H1 (cell line): ENCODE data around the gene ITGA8. TPM values are rescaled to one million over a fixed set of nuclear protein-coding genes. Genes with fewer than 3 reads are reported as not detected.

Experiments used
- CTCF ChIA-PET: fragments of 300-600 bp; sonication (Branson Sonifier 250); formaldehyde crosslinking; loops from one replicate; lab custom pipeline; 2021; ENCODE audit not compliant: partially characterized antibody; lab: Charles Lee
- POLR2A ChIA-PET: fragments of 300-600 bp; sonication (Branson Sonifier 250); formaldehyde crosslinking; loops from one replicate; lab custom pipeline; 2021; ENCODE audit warnings: inconsistent platforms; ENCODE audit not compliant: partially characterized antibody; lab: Charles Lee
- DNase-seq, 2 experiments: peaks; one replicate each; pipeline versions ENCODE4 v3.0.0 to v3.0.0-alpha.2; 2010 to 2022; ENCODE audit warnings: low spot score in 2 of 2, low read depth in 1 of 2, mixed read lengths in 1 of 2
- FAIRE-seq: peaks from 2 replicates; lab custom pipeline; 2011; peaks lifted over from hg19 to GRCh38; lab: Jason Lieb, UNC
- H2AFZ ChIP-seq: 2 replicates; pipeline ENCODE4 v1.8.1; 2012; ENCODE audit warnings: low read length, inconsistent platforms
- H2AK5ac ChIP-seq: 2 replicates; pipeline ENCODE4 v1.6.1; 2013; ENCODE audit warnings: low read depth, low read length
- H2BK120ac ChIP-seq: replicated peaks from 2 replicates; pipeline ENCODE3; 2013; ENCODE audit warnings: low read depth, low read length, inconsistent platforms
- H2BK12ac ChIP-seq: 2 replicates; pipeline ENCODE4 v1.6.1; 2013; ENCODE audit warnings: low read depth, low read length
- H2BK15ac ChIP-seq: 2 replicates; pipeline ENCODE4 v1.6.1; 2013; ENCODE audit warnings: low read length
- H2BK20ac ChIP-seq: 2 replicates; pipeline ENCODE4 v1.6.1; 2013; ENCODE audit warnings: low read length
- H2BK5ac ChIP-seq: 2 replicates; pipeline ENCODE4 v1.6.1; 2013; ENCODE audit warnings: low read depth, low read length
- H3K14ac ChIP-seq: 2 replicates; pipeline ENCODE4 v1.6.1; 2013; ENCODE audit warnings: inconsistent platforms; ENCODE audit not compliant: insufficient read length
- H3K18ac ChIP-seq: 2 replicates; pipeline ENCODE4 v1.6.1; 2013; ENCODE audit warnings: low read length; ENCODE audit errors: extremely low read depth
- H3K23ac ChIP-seq: 2 replicates; pipeline ENCODE4 v1.6.1; 2013; ENCODE audit warnings: inconsistent platforms; ENCODE audit not compliant: insufficient read length
- H3K23me2 ChIP-seq: 2 replicates; pipeline ENCODE4 v1.6.1; 2013; ENCODE audit warnings: low read depth, low read length
- H3K27ac ChIP-seq: 2 replicates; pipeline ENCODE4 v1.6.1; 2011; ENCODE audit warnings: low read depth, low read length, inconsistent platforms
- H3K27me3 ChIP-seq, 4 experiments: replicated peaks in 1 of 4; 1 replicate in 1 of 4; 2 replicates in 3 of 4; pipeline versions ENCODE4 v1.6.1 to v1.8.1; 2011 to 2013; ENCODE audit warnings: low read length in 3 of 4, mild to moderate bottlenecking in 3 of 4, inconsistent platforms in 2 of 4, mixed read lengths in 2 of 4, moderate library complexity in 1 of 4; ENCODE audit not compliant: control insufficient read depth in 3 of 4, insufficient read depth in 3 of 4; ENCODE audit errors: extremely low read depth in 1 of 4
- H3K36me3 ChIP-seq, 4 experiments: 2 replicates each; pipeline versions ENCODE4 v1.6.1 to v1.8.1; 2011 to 2013; ENCODE audit warnings: mild to moderate bottlenecking in 4 of 4, low read length in 3 of 4, moderate library complexity in 2 of 4, control low read depth in 1 of 4, inconsistent platforms in 1 of 4; ENCODE audit not compliant: insufficient read depth in 4 of 4, control insufficient read depth in 2 of 4
- H3K4ac ChIP-seq: replicated peaks from 2 replicates; pipeline ENCODE3; 2013; ENCODE audit warnings: low read length, low read depth, mixed read lengths, inconsistent platforms; ENCODE audit not compliant: insufficient read length
- H3K4me1 ChIP-seq, 4 experiments: replicated peaks in 1 of 4; 1 replicate in 1 of 4; 2 replicates in 3 of 4; pipeline versions ENCODE4 v1.6.1 to v1.8.1; 2011 to 2013; ENCODE audit warnings: low read length in 3 of 4, inconsistent platforms in 2 of 4, mixed read lengths in 1 of 4; ENCODE audit not compliant: insufficient read depth in 4 of 4, control insufficient read depth in 3 of 4
- H3K4me2 ChIP-seq, 2 experiments: 2 replicates each; pipeline versions ENCODE4 v1.6.1 to v1.8.1; 2011 to 2013; ENCODE audit warnings: low read depth in 2 of 2, low read length in 2 of 2, control low read depth in 1 of 2, inconsistent platforms in 1 of 2, mild to moderate bottlenecking in 1 of 2; ENCODE audit not compliant: insufficient read depth in 1 of 2
- H3K4me3 ChIP-seq, 4 experiments: fragments of 200-600, 300-600 bp in 1 of 4; sonication (generic), shearing (Covaris generic), sonication (Bioruptor Twin) in 1 of 4; 2 replicates each; pipeline versions ENCODE4 v1.5.1 to v1.8.1; 2011 to 2016; ENCODE audit warnings: low read length in 4 of 4, low read depth in 3 of 4, control low read depth in 2 of 4, inconsistent platforms in 2 of 4, mild to moderate bottlenecking in 2 of 4, mixed read lengths in 1 of 4, moderate library complexity in 1 of 4; ENCODE audit not compliant: insufficient read depth in 2 of 4; ENCODE audit errors: extremely low read depth in 1 of 4
- H3K56ac ChIP-seq: replicated peaks from 2 replicates; pipeline ENCODE3; 2013; ENCODE audit warnings: low read depth, mild to moderate bottlenecking, mixed read lengths, low read length, inconsistent platforms; ENCODE audit not compliant: insufficient read length
- H3K79me1 ChIP-seq: 2 replicates; pipeline ENCODE4 v1.6.1; 2013; ENCODE audit warnings: low read depth, low read length, control low read depth
- H3K79me2 ChIP-seq, 2 experiments: 2 replicates each; pipeline versions ENCODE4 v1.6.1 to v1.8.1; 2012 to 2013; ENCODE audit warnings: low read length in 2 of 2, mild to moderate bottlenecking in 2 of 2, inconsistent platforms in 1 of 2; ENCODE audit not compliant: insufficient read depth in 2 of 2, control insufficient read depth in 1 of 2
- H3K9ac ChIP-seq, 4 experiments: replicated peaks in 1 of 4; 1 replicate in 1 of 4; 2 replicates in 3 of 4; pipeline versions ENCODE4 v1.6.1 to v1.8.1; 2011 to 2013; ENCODE audit warnings: low read depth in 3 of 4, low read length in 3 of 4, control low read depth in 2 of 4, mild to moderate bottlenecking in 2 of 4, moderate library complexity in 2 of 4, inconsistent platforms in 1 of 4; ENCODE audit errors: extremely low read depth in 1 of 4
- H3K9me3 ChIP-seq, 2 experiments: 2 replicates each; pipeline versions ENCODE4 v1.6.1 to v1.8.1; 2012 to 2013; ENCODE audit warnings: mild to moderate bottlenecking in 2 of 2, moderate library complexity in 2 of 2, control low read depth in 1 of 2, inconsistent platforms in 1 of 2, low read depth in 1 of 2, low read length in 1 of 2, mixed read lengths in 1 of 2; ENCODE audit not compliant: insufficient read depth in 2 of 2
- H4K20me1 ChIP-seq, 2 experiments: replicated peaks in 1 of 2; 2 replicates each; pipeline versions ENCODE3 to v1.8.1; 2011 to 2013; ENCODE audit warnings: inconsistent platforms in 2 of 2, low read length in 2 of 2, mild to moderate bottlenecking in 1 of 2; ENCODE audit not compliant: insufficient read depth in 2 of 2, control insufficient read depth in 1 of 2
- H4K5ac ChIP-seq: 2 replicates; pipeline ENCODE4 v1.6.1; 2013; ENCODE audit warnings: low read length, low read depth, mixed read lengths, inconsistent platforms; ENCODE audit not compliant: insufficient read length
- H4K8ac ChIP-seq: 2 replicates; pipeline ENCODE4 v1.8.0; 2013; ENCODE audit warnings: mild to moderate bottlenecking, moderate library complexity, low read length, inconsistent platforms; ENCODE audit not compliant: insufficient read depth; ENCODE audit errors: extremely low read depth
- H4K91ac ChIP-seq: replicated peaks from 2 replicates; pipeline ENCODE3; 2013; ENCODE audit warnings: low read length, mixed read lengths, inconsistent platforms; ENCODE audit not compliant: insufficient read length
- ASH2L ChIP-seq: fragments of 200-600, 300-600 bp; sonication (generic); IDR thresholded peaks from one replicate; pipeline ENCODE4 v1.7.1; 2017; ENCODE audit warnings: low read length
- BACH1 ChIP-seq: IDR thresholded peaks from 2 replicates; pipeline ENCODE4 v1.6.1; 2012; ENCODE audit warnings: low read length, improper control_type of control experiment
- CHD1 ChIP-seq: IDR thresholded peaks from 2 replicates; pipeline ENCODE4 v1.6.1; 2012; ENCODE audit warnings: low read depth, low read length, improper control_type of control experiment
- CREB1 ChIP-seq: IDR thresholded peaks from 2 replicates; pipeline ENCODE4 v1.6.1; 2012; ENCODE audit warnings: inconsistent platforms
- EZH2 ChIP-seq: fragments of 200-600 bp; sonication (generic); IDR thresholded peaks from 2 replicates; pipeline ENCODE4 v1.7.1; 2012; ENCODE audit warnings: low read depth, mild to moderate bottlenecking, moderate library complexity, low read length, inconsistent platforms; ENCODE audit not compliant: severe bottlenecking
- FOSL1 ChIP-seq: IDR thresholded peaks from 2 replicates; pipeline ENCODE4 v1.6.1; 2011; ENCODE audit warnings: mild to moderate bottlenecking, low read depth, low read length, moderate library complexity; ENCODE audit not compliant: insufficient read depth
- HDAC2 ChIP-seq, 2 experiments: fragments of 300-600 bp in 1 of 2; sonication (generic) in 1 of 2; IDR thresholded peaks; 2 replicates each; pipeline ENCODE4 v1.6.1; 2011 to 2012; ENCODE audit warnings: low read depth in 2 of 2, low read length in 2 of 2, mild to moderate bottlenecking in 2 of 2, moderate library complexity in 2 of 2, borderline replicate concordance in 1 of 2, inconsistent platforms in 1 of 2
- HDAC6 ChIP-seq: IDR thresholded peaks from one replicate; pipeline ENCODE4 v1.7.1; 2012; ENCODE audit warnings: low read depth, mild to moderate bottlenecking, inconsistent platforms, low read length, moderate library complexity
- JUND ChIP-seq: IDR thresholded peaks from 2 replicates; pipeline ENCODE4 v1.6.1; 2011; ENCODE audit warnings: mild to moderate bottlenecking, improper control_type of control experiment, low read length
- KDM1A ChIP-seq: fragments of 200-600, 300-600 bp; sonication (generic); IDR thresholded peaks from 2 replicates; pipeline ENCODE4 v1.7.1; 2016; ENCODE audit warnings: mild to moderate bottlenecking, low read length, borderline replicate concordance
- POU5F1 ChIP-seq: IDR thresholded peaks from 2 replicates; pipeline ENCODE4 v1.6.1; 2011; ENCODE audit warnings: low read depth, mild to moderate bottlenecking, low read length, moderate library complexity
- SIX5 ChIP-seq: IDR thresholded peaks from 2 replicates; pipeline ENCODE4 v1.6.1; 2011; ENCODE audit warnings: mild to moderate bottlenecking, low read depth, low read length
- SP2 ChIP-seq: IDR thresholded peaks from 2 replicates; pipeline ENCODE4 v1.6.1; 2012; ENCODE audit warnings: mild to moderate bottlenecking, low read length, inconsistent platforms
- SP4 ChIP-seq: IDR thresholded peaks from 2 replicates; pipeline ENCODE4 v1.6.1; 2012; ENCODE audit warnings: low read length, inconsistent platforms
- SRF ChIP-seq: IDR thresholded peaks from 2 replicates; pipeline ENCODE4 v1.6.1; 2011; ENCODE audit warnings: mild to moderate bottlenecking, low read depth, low read length, moderate library complexity
- TBP ChIP-seq: IDR thresholded peaks from 2 replicates; pipeline ENCODE4 v1.6.1; 2011; ENCODE audit warnings: low read depth, low read length, improper control_type of control experiment
- TCF12 ChIP-seq: IDR thresholded peaks from 2 replicates; pipeline ENCODE4 v1.6.1; 2011; ENCODE audit warnings: low read depth, mild to moderate bottlenecking, low read length
- WGBS, 2 experiments: shearing (Covaris generic) in 1 of 2; methylation state at CpG; one replicate each; pipeline versions ENCODE4 v1.1.6 to v1.1.7; 2013 to 2015; ENCODE audit warnings: low lambda C conversion rate in 2 of 2, mixed read lengths in 2 of 2, inconsistent platforms in 1 of 2, low coverage in 1 of 2, missing lambda C conversion rate in 1 of 2; ENCODE audit not compliant: insufficient replicate concordance in 2 of 2, insufficient coverage in 1 of 2, insufficient read length in 1 of 2; ENCODE audit errors: extremely low coverage in 1 of 2, missing lambda C conversion rate in 1 of 2; 5-methylcytosine and 5-hydroxymethylcytosine counted together
- polyA plus RNA-seq, 7 experiments: library from polyadenylated mRNA; depleted of rRNA in 3 of 7; stranded (reverse) in 5 of 7; unstranded in 2 of 7; fragments of >200 nt in 5 of 7; fragments of 200-250 nt in 2 of 7; gene quantifications; 1 replicate in 5 of 7; 2 replicates in 1 of 7; 4 replicates in 1 of 7; pipeline versions ENCODE4 v1.2.1 to v1.2.3, GENCODE V29; 2011 to 2013; ENCODE audit warnings: missing spikeins in 2 of 7, mixed read lengths in 2 of 7
- total RNA-seq: library from RNA; stranded (reverse); fragmentation: NEBNext Ultra II Directional; extraction: Animal tissue kit (Norgen Biotek cat#: 25700); gene quantifications from 2 replicates; pipeline ENCODE4 v1.2.1, GENCODE V29; 2021

Gene ITGA8
- total and polyA plus RNA-seq, 2 of the 8 experiments (the other 6 are each of a cell fraction or from before 2014, with no cell fraction given), result not detected

DNA sequence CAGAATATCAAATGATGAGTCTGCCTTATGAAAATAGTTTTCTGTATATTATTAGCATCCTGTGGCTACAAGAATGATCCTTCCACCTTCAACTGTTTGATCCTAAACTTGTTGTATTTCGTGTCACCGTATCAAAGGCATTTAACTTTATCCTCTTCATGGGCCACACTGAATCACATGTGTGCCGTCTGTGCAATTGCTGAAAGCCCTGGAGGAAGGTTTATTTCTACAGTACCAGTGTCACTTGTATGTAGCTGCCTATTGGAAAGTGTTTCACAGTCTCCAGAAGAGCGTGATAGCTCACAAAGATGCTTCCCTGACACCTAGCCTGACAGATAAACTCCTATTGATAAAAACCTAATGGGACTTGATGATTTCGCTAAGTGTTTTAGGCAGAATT lies 94.5 kb downstream of the ITGA8 start:
- H2BK20ac ChIP-seq, result no peak overlapping the region
- no peak overlapping the region for H2BK120ac ChIP-seq
- H3K4me3 ChIP-seq, result no peak overlapping the region
- 82% methylated on average over 5 of the region's 5 CpGs; no CpG with 5 or more reads in 1 of the 2 experiments for WGBS, 2 experiments
- H3K14ac ChIP-seq, result no peak overlapping the region
- H3K9ac ChIP-seq, result no peak overlapping the region
- H2AFZ ChIP-seq, result no peak overlapping the region
- H3K36me3 ChIP-seq, result no peaks in the 10 kb centered on the region
- no peak overlapping the region for H4K8ac ChIP-seq
- no peaks in the 10 kb centered on the region for H3K79me2 ChIP-seq
- no peak overlapping the region for H3K27ac ChIP-seq
- H2AK5ac ChIP-seq, result no peak overlapping the region
- no peak overlapping the region for H2BK12ac ChIP-seq
- ChIA-PET CTCF (no interaction called here), POLR2A (no interaction called here)
- no peak overlapping the region for H3K23ac ChIP-seq
- no peak overlapping the region for H2BK5ac ChIP-seq
- H4K20me1 ChIP-seq, result no peaks in the 10 kb centered on the region
- no peak overlapping the region for H4K5ac ChIP-seq
- no peak overlapping the region for H3K4me2 ChIP-seq
- no peak overlapping the region for H4K91ac ChIP-seq
- no peak overlapping the region for H3K18ac ChIP-seq
- FAIRE-seq, result no peak
- no peak for DNase-seq
- H3K27me3 ChIP-seq, result no peaks in the 10 kb centered on the region
- no peak overlapping the region for H3K56ac ChIP-seq
- no peaks in the 10 kb centered on the region for H3K79me1 ChIP-seq
- no peaks in the 10 kb centered on the region for H3K4me1 ChIP-seq
- H3K4ac ChIP-seq, result no peak overlapping the region
- no peaks in the 10 kb centered on the region for H3K9me3 ChIP-seq
- H2BK15ac ChIP-seq, result no peak overlapping the region
- H3K23me2 ChIP-seq, result no peaks in the 10 kb centered on the region
- TF ChIP-seq SP4 (no peak), ASH2L (no peak), JUND (no peak), POU5F1 (no peak), KDM1A (no peak), FOSL1 (no peak), SP2 (no peak), TBP (no peak), TCF12 (no peak), EZH2 (no peak), HDAC2 (IDR thresholded peaks at IDR 0.05; ENCODE audit: borderline replicate concordance in 1 of 2, low read depth in 2 of 2, low read length in 2 of 2) (no peak), BACH1 (no peak), CREB1 (no peak), CHD1 (no peak), HDAC6 (no peak), SRF (no peak), SIX5 (no peak)
